ENCODE results near the gene SOHLH1. TPM values are rescaled to one million over a fixed set of nuclear protein-coding genes. Genes with fewer than 3 reads are reported as not detected.

The SOHLH1 gene
- total and polyA plus RNA-seq, 8 donors: not detected

DNA sequence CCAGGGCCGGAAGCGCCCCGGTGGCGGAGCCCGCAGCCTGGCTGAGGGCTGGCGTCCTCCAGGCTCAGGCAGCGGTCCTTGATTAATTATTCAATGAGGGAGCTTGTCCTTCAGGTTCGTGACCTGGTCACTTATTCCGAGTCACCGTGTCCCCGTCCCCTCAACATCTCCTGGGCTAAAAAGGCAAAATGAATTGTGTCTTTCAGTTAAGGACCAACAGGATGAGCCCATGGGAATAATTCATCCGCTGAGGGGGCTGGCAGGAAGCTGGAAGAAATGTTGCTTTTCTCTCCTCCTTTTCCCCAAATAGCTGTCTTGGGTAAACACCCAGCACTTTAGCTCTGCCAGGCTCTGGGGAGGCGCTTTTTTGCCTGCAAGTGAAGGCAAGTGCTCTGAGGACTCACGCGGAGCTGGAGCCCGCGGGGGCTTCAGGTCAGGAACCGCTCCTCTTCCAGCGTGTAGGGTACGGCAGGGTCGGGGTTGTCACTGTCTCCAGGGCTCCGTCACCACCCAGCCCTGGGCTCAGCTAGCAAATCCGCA is 15.8 kb upstream of the SOHLH1 start:
- H3K27ac ChIP-seq: no peak overlapping the region
- H3K4me1 ChIP-seq: peaks cover 0 to 7% (median 0%) of the 10 kb centered on the region in 4 donors
- no peak for TF ChIP-seq EP300 (IDR thresholded peaks at IDR 0.05)
- no peak for TF ChIP-seq POLR2AphosphoS5 (IDR thresholded peaks at IDR 0.05)
- no peak for TF ChIP-seq POLR2A (IDR thresholded peaks at IDR 0.05)
- TF ChIP-seq, protein P1, sequence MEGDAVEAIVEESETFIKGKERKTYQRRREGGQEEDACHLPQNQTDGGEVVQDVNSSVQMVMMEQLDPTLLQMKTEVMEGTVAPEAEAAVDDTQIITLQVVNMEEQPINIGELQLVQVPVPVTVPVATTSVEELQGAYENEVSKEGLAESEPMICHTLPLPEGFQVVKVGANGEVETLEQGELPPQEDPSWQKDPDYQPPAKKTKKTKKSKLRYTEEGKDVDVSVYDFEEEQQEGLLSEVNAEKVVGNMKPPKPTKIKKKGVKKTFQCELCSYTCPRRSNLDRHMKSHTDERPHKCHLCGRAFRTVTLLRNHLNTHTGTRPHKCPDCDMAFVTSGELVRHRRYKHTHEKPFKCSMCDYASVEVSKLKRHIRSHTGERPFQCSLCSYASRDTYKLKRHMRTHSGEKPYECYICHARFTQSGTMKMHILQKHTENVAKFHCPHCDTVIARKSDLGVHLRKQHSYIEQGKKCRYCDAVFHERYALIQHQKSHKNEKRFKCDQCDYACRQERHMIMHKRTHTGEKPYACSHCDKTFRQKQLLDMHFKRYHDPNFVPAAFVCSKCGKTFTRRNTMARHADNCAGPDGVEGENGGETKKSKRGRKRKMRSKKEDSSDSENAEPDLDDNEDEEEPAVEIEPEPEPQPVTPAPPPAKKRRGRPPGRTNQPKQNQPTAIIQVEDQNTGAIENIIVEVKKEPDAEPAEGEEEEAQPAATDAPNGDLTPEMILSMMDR (IDR thresholded peaks at IDR 0.05): no peak
- no peaks in the 10 kb centered on the region for H3K36me3 ChIP-seq
- WGBS, 5 donors: 26 to 38% (median 30%) methylated on average over 17 to 23 of the region's 23 CpGs
- H3K4me3 ChIP-seq: peak overlapping the region in 1 of 4 donors; percentile 14
- no peaks in the 10 kb centered on the region for H3K9me3 ChIP-seq
- DNase-seq: no peak
- peaks cover 15 to 99% (median 52%) of the 10 kb centered on the region in 3 donors for H3K27me3 ChIP-seq
- intact Hi-C loops (cut with DNase I; ENCODE audit: low total_unique reads): no loop called here

DNA sequence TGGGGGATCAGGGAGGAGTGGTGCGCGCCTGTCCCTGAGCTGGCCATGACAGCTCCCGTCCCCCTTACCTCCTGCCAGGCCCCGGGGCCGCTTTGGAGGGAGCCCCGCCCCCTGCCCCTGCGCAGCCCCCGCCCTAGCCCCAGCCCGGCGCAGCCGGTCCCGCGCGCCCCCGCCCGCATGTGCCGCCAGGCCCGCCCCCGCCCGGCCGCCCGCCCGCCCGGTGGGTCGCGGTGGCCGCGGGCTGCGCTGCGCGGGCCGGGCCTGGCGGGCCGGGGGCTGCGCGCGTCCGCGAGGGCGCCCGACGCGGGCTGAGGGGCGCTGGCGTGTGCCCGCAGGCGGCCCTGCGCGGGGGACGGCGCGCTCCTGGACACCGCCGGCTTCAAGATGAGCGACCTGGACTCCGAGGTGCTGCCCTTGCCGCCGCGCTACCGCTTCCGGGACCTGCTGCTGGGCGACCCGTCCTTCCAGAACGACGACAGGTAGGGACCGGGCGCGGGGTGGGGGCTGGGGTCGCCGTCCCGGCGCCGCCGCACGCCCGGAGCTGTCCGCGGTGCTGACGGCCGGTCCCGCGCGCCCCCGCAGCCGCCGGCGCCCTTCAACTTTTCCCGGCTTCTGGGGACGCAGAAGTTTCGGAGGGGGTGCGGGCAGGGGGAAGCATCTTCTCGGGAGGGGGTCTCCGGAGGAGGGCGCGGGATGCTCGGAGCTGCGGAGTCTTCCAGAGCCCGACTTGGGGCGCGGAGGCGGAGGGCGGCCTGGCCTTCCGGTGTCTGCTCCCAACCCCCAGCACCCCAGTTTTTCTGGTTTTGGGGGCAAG is 15.2 kb upstream of the SOHLH1 start:
- TF ChIP-seq, protein P1 (IDR thresholded peaks at IDR 0.05): no peak
- TF ChIP-seq EP300 (IDR thresholded peaks at IDR 0.05) (no peak), POLR2A (IDR thresholded peaks at IDR 0.05) (no peak), POLR2AphosphoS5 (IDR thresholded peaks at IDR 0.05) (no peak)
- H3K4me3 ChIP-seq: peak overlapping the region in 1 of 4 donors; percentile 14

DNA sequence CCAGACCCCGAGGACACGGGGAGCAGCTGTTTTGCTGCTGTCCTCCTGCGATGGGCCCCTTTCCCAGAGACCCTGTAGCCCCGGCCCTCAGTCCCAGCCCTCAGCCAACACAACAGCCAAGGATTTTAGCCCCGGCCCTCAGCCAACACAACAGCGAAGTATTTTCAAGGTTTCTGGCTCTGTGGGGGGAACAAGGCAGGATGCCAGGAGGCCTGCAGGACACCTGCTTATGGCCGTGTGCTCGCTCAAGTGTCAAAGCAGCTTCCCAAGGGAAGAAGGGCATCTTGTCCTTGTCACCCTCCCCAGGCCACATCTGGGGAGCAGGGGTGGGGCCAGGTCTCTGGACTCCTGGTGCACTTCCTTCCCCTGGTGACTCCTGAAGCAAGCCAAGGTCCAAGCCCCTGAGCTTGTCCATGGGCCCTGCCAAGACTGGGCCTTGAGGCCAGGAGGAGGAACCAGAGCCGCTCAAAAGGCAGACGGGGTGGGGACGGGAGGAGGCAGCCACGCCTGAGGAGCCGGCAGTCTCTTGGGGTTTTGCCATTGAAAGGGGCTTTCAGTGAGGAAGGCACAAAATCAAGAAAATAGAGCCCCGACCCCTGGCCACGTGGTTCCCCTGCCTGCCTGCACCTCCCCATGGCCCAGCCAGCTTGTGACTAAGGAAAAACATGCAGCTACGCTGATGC is 13.5 kb upstream of the SOHLH1 start:
- H3K27ac ChIP-seq: no peak overlapping the region
- no peak overlapping the region for H3K4me3 ChIP-seq
- DNase-seq: peak in 1 of 2 donors; percentile 40
- TF ChIP-seq EP300 (IDR thresholded peaks at IDR 0.05) (no peak), POLR2AphosphoS5 (IDR thresholded peaks at IDR 0.05) (no peak), POLR2A (IDR thresholded peaks at IDR 0.05) (no peak)
- TF ChIP-seq, protein P1 (IDR thresholded peaks at IDR 0.05): no peak
- peaks cover 0 to 7% (median 0%) of the 10 kb centered on the region in 4 donors for H3K4me1 ChIP-seq
- no peaks in the 10 kb centered on the region for H3K9me3 ChIP-seq
- intact Hi-C loops (cut with DNase I; ENCODE audit: low total_unique reads): no loop called here
- peaks cover 15 to 93% (median 46%) of the 10 kb centered on the region in 3 donors for H3K27me3 ChIP-seq
- 33 to 51% (median 50%) methylated on average over 14 to 16 of the region's 16 CpGs for WGBS, 5 donors
- H3K36me3 ChIP-seq: no peaks in the 10 kb centered on the region

More for the DNA sequence above, 15.2 kb upstream of the SOHLH1 start:
- Histone ChIP-seq H3K27ac (no peak overlapping the region), H3K27me3 (peaks cover 15 to 95% (median 52%) of the 10 kb centered on the region in 3 donors), H3K36me3 (no peaks in the 10 kb centered on the region), H3K4me1 (peaks cover 0 to 7% (median 0%) of the 10 kb centered on the region in 4 donors), H3K9me3 (no peaks in the 10 kb centered on the region)
- 2 to 5% (median 3%) methylated on average over 13 to 103 of the region's 103 CpGs for WGBS, 5 donors
- DNase-seq: peak in 1 of 2 donors; percentile 65
- intact Hi-C loops (cut with DNase I; ENCODE audit: low total_unique reads): no loop called here

DNA sequence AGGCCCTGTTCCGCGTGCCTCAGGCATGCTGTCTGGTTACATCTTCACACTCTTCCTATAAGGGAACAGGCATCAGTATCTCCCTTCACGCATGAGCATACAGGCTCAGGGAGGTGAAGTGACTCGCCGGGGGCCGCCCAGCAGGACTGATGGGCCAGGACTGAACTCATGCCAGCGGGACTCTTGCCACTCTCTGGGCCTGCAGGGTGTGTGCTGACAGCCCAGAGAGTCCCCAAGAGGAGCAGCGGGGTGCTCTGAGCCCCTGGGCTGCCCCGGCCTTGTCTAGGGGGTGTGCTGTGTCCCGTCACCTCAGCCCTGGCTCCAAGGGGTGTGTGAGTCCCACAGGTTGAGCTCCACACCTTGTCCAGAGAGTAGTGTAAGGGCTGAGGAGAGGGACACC is 12.6 kb upstream of the SOHLH1 start:
- 70 to 84% (median 76%) methylated on average over 5 to 10 of the region's 10 CpGs for WGBS, 5 donors
- Histone ChIP-seq H3K9me3 (no peaks in the 10 kb centered on the region), H3K27ac (no peak overlapping the region), H3K4me3 (no peak overlapping the region), H3K36me3 (no peaks in the 10 kb centered on the region), H3K4me1 (peaks cover 0 to 7% (median 0%) of the 10 kb centered on the region in 4 donors), H3K27me3 (peaks cover 15 to 93% (median 46%) of the 10 kb centered on the region in 3 donors)
- intact Hi-C loops (cut with DNase I; ENCODE audit: low total_unique reads): no loop called here
- DNase-seq: no peak
- TF ChIP-seq POLR2AphosphoS5 (IDR thresholded peaks at IDR 0.05) (no peak), EP300 (IDR thresholded peaks at IDR 0.05) (no peak), POLR2A (IDR thresholded peaks at IDR 0.05) (no peak)
- TF ChIP-seq, protein P1 (IDR thresholded peaks at IDR 0.05): no peak
